Measurements from ENCODE around the gene SH3TC1.
A peak's percentile ranks its signal among the peaks of the same experiment; 100 is the strongest.

The SH3TC1 gene

DNA sequence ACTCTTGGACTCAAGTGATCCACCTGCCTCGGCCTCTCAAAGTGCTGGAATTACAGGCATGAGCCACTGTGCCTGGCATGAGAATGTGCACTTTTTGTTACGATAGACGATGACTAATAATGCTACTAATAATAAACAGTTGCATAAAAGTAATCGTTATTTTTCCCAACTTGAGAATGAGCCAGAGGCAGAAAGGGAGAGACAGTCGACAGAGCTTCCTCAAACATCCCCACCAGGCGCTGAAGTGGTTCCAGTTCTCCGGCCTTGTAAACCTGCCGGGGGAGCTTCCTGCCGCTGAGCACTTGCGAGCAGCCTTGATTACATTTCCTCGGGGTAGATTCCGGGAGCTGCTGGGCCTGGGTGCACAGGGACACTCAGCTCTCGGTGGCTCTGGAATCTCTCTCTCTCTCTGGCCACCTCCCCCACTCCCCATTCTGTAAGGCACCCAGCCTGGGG, 61.6 kb downstream of the SH3TC1 start:
- DNase-seq (ENCODE audit: low read depth in 2 of 2): no peak

DNA sequence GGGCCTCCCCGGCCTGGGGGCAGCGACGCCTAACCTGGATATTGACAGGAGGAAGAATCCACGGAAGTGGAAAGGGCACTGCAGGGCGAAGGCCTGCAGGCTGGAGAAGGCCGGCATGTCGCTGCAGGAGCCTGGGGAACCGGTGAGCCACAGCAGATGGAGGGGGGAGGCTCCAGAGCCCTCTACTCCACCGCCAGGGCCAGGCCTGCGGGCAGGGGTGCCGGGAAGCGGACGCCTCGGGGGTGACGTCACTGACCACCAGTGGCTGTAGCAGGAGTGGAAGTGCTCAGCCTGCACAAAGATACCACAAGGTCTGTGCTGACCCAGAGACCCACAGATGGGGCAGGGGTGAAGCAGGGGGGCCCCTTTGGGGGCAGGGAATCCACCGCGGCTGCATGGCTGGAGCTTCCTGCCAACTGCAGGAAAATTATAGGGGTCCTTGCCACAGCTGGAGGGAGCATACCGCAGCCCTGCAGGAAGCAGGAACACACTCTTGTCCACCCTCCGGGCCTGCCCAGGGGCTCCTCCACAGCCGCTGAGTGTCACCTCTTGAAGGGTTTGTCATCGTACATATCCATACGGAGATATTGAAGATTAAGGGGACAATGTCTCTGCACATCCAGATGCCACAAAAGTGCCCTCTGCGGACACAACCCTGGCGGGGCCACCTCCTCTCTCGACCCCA, 62.9 kb downstream of the SH3TC1 start:
- DNase-seq (ENCODE audit: low read depth in 2 of 2): no peak

DNA sequence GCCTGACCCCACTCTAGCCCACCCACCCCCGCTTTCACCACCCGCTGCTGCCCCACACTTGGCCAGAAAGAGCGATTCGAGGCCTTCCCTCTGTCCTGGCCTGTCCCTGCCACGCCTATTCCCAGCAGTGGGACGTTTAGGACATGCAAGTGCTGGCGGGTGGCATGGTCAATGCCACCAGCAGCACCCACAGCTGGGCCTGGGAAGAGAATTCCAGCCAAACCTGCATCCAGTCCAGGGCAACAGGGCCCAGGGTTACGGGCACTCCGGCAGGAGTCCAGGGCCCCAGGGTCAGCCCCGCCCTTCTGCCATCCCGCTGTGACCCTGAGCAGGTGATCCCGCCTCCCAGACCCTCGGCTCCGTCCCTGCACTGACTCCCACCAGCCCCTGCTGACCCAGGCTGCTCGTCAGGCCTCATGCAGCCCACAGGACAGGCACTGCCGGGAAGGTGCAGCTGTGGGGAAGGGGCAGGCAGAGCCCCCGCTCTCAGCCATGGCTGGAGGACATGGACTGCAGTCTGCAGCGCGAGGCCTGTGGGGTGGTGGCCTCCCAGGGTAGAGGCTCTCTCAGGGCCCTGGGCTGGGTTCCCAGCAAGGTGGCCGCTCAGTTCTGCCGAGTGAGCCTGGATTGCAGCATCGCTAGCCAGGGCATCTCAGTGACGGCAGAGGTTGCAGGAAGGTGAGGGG, 63.7 kb downstream of the SH3TC1 start:
- DNase-seq (ENCODE audit: low read depth in 2 of 2): no peak

DNA sequence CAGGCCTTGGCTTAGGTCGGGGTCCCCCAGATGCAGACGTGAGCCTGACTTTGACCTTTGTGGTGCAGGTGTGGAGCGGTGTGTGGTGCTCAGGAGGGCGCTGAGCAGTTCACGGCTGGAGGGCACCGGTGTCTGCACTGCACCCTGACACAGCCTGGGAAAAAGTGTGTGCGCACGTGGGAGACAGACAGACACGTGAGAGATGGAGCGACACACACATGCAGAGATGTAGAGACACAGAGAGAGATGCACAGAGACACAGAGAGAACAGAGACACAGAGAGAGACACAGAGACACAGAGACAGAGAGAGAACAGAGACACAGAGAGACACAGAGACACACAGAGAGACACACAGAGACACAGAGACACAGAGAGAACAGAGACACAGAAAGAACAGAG, 64.3 kb downstream of the SH3TC1 start:
- no peak for DNase-seq (ENCODE audit: low read depth in 2 of 2)

DNA sequence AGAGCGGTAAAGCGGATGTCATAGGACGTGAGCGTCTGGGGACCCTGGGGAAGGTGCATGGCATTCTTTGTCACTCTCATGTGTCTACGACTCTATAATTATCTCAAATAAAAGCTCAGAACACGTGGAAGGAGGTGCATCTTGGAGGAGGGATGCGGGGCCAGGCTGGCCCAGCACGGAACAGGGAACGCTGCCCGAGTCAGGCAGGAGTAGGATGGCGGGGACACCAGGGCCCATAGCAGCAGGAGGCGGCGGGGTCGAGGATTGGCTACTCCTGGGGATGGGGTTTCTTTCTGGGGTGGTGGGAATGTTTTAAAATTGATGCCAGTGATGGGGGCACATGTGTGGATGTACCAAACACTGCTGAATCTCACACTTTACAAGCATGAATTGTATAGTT, 65.0 kb downstream of the SH3TC1 start:
- DNase-seq (ENCODE audit: low read depth in 2 of 2): no peak

DNA sequence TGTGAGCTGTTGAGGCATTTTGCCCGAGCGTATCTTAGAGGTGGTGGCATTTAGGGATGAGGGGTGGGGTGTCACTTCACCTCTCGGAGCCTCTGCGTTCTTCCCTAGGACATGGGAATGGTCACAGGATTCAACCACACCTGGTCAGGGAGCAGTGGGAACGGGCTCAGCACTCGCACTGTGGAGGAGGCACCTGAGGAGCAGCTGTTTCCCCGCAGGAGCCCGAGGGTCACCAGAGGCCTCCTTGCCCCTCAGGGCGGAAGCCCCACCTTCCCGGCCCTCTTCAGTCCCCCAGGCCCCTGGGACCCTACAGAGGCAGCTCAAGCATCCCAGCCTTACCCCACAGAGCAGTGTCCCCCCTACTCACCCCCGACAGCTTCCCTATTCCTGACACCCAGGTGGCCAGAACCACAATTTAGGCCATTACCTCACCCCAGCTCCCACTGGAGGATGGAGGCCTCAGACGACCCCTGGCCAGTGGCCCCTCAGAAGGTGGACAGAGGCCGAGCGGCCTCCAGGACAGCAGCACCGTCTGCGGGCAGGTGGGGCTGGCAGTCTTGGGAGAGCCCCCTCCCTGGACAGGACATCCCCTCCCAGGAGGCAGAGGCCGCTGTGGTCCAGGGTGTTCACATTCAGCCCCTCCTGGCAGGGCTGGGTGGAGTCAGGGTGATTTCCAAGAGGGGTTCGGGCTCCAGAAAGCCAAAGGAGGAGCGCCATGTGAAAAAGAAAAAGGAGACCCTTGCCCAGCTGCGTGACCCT, 66.3 kb downstream of the SH3TC1 start:
- DNase-seq (ENCODE audit: low read depth in 2 of 2): no peak

DNA sequence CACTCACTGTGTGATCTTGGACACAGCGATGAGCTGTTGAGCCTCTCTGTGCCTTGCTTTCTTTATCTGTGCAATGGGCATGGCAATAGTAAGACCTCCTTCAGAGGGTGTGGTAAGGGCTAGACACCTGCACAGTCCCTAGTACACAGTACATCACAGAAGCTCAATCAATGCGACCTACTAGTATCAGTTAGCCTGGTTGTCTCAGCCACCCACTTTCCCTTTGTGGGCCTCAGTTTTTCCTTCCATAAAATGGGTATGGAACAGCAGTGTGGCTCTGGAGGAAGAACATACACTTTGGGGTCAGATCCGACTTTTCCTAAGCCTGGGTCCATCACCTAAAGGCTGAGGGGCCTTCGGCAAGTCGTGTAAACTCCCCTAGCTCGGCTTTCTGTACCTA, 67.0 kb downstream of the SH3TC1 start:
- DNase-seq (ENCODE audit: low read depth in 2 of 2): no peak

DNA sequence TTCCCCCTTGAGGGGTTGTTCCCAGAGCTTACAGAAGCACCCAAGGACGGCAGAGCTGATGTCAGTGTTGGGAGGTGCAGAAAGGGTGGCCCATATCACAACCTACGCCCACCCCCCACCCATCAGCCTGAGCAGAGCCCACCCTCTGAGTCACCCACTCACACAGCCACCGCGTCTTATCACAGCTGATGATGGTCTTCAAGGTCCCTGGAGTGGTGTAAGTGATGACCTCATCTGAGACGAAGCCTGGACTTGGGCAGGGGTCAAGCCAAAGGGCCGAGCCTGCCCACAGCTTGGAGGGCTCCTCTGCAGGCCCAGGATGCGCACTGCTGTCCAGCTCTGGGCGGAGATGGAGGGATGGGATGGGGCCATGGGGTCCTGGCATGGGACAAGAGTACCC, 67.4 kb downstream of the SH3TC1 start:
- no peak for DNase-seq (ENCODE audit: low read depth in 2 of 2)

DNA sequence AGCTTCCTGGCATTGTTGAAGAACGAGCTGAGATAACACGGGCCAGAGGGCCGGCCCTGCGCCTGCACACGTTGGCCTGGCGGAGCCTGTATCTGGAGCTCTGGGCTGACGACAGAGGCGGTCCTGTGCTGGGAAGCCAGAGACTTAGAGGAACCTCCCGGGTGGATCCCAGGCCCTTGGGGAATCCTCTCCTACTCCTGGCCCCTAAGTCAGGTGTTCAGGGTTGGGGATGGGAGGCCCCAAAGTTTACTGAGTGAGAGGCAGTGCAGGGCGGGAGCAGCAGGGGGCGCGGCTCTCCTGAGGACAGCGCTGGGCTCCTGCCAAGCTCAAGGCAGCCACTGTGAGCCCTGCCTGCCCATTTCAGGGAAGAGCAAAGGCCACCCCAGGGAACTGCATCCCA, 68.0 kb downstream of the SH3TC1 start:
- peak; percentile 11 to 23 for DNase-seq (ENCODE audit: low read depth in 2 of 2)

DNA sequence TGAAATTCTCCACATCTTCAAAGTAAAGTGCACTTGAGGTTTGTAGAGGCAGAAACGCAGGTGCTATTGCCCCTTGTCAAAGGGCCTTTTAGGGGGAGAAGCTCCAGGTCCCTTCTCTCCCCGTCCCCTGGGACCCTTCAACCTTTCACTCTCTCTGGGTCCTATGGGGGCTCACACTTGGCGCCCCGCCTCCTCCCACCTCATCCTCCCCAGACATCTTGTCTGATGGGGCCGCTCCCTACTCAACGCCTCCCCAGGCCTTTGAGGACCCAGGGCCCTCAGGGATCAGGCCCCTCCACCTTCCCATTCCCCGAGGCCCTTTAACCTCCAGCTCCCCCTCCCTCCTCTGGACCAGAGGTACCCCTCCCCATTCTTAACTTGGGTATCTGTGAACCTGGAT, 69.1 kb downstream of the SH3TC1 start:
- no peak for DNase-seq (ENCODE audit: low read depth in 2 of 2)

DNA sequence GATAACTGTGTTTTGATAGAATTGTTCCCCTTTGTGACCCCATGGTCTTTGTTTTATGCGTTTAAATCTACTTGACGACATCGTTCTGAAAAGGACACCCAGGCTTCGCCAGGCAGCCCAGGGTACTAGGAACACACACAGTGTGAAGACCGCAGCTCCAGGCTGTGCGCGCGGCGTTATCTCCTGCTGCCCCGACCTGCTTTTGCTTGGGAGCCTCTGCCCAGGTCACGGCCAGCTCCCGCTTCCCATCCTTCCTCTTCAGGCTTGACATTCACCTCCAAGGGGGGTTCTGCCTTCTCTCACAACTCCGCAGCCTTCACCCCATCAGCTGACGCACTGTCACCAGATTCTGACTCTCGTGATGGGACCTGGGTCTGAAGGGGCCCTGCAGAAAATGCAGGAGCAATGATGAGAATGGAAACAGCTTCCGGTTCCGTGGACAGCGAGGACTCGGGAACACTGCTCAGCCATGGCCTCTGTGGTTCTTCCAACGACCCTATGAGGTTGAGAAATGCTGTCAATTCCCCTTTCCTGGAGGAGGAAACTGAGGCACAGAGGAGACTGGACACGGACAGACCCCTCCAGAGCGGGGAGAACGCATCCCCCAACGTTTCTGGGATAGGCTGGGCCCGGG, 69.9 kb downstream of the SH3TC1 start:
- DNase-seq (ENCODE audit: low read depth in 2 of 2): no peak

DNA sequence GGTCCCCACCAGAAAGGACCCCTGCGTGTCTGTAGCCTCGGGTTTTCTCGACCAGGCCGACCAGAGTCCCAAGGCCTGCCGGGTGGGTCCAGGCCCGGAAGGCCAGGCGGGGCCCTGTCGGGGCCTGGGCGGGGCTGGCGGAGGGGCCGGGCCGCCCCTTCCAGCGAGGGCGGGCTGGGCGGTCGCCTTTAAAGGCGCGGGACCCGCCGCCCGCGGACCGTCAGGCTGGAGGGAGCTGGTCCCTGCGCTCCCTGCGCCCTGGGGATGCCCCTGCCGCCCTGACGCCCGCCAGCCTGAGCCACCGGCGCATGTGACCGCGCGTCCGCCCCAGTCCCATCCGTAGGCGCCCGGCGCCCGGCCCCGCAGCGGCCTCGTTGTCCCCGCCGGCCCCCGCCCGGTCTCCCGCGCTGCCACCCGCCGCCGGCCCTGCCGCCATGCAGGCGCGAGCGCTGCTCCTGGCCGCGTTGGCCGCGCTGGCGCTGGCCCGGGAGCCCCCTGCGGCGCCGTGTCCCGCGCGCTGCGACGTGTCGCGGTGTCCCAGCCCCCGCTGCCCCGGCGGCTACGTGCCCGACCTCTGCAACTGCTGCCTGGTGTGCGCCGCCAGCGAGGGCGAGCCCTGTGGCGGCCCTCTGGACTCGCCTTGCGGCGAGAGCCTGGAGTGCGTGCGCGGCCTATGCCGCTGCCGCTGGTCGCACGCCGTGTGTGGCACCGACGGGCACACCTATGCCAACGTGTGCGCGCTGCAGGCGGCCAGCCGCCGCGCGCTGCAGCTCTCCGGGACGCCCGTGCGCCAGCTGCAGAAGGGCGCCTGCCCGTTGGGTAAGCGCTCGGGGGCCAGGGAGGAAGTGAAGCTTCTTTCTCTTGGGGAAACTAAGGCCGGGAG, 70.7 kb downstream of the SH3TC1 start, which contains the start of gene HTRA3:
TSS of gene HTRA3 (plus strand) at position 220 of the 883 bp plus-strand sequence. CDS start at position 435, 215 bp downstream.
- no peak for DNase-seq (ENCODE audit: low read depth in 2 of 2)

DNA sequence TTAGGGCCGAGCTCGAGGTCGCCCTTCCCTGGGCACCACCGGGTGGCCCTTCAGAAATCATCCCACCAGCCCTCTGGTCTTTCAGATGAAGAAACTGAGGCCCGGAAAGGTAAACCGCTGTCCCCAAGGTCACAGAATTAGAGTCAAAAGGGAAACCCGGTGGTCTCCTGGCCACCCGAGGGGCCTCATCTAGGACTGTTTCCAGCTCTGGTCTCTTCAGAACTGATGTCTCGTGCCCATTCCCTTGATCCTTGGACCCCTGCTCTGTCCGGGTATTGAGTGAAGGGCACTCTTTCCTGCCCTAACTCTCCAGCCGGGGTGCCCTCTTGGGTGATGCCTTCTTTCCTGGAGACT, 71.3 kb downstream of the SH3TC1 start:
- no peak for DNase-seq (ENCODE audit: low read depth in 2 of 2)

DNA sequence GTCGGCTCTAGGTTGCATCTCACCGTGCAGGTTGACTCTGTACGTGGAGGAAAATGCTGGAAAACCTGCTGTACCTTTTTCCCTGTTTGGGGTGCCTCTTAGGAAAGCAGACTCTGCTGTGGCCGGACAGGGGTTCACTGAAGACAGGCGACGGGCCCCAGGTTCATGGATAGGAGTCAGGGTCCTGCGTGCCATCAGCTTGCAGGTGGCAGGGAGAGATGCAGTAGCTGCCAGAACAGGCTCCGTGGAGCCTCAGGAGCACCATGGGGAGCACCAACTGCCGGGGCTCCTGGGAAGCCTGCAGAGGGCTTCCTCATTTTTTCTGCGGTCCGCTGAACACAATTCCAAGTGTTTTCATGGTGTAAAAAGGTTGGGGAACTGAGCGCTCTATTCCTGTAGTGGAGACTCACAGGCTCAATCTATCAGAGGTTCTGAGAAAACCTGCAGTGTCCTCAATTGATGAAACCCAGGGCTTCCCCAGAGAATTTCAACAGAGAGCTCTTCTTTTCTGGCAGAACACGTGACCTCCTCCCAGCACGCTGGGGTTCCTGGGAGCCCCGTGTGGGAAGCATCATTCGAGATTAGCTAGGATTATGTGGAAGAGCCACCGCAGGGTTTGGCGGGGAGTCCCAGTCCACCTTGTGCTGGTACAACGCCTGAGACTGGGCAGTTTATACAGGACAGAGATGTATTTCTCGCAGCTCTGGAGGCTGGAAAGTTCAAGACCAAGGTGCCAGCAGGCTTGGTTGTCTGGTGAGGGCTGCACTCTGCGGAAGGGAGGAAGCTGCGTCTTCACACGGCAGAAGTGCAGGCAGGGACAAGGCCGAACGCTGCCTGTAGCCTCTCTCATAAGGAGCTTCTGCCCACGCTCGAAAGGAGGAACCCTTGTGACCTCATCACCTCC, 72.1 kb downstream of the SH3TC1 start:
- no peak for DNase-seq (ENCODE audit: low read depth in 2 of 2)

DNA sequence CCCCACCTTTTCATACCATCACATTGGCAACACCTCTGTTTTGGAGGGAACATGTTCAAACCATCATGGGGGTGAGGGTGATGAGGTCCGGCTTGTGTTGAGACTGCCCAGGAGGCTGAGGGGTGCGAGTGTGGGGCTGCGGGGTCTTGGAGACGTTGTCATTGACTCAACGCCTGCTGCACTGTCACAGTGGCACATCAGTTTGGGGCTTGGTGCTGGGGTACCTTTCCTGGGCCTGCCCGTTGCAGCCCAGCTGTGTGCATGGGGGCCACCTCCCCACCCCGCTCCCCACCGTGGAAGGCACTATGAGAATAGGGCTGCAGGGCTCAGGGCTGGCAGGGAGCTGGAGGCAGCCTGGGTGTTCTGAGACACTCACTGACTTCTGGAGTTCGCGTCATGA, 72.7 kb downstream of the SH3TC1 start:
- DNase-seq (ENCODE audit: low read depth in 2 of 2): no peak

DNA sequence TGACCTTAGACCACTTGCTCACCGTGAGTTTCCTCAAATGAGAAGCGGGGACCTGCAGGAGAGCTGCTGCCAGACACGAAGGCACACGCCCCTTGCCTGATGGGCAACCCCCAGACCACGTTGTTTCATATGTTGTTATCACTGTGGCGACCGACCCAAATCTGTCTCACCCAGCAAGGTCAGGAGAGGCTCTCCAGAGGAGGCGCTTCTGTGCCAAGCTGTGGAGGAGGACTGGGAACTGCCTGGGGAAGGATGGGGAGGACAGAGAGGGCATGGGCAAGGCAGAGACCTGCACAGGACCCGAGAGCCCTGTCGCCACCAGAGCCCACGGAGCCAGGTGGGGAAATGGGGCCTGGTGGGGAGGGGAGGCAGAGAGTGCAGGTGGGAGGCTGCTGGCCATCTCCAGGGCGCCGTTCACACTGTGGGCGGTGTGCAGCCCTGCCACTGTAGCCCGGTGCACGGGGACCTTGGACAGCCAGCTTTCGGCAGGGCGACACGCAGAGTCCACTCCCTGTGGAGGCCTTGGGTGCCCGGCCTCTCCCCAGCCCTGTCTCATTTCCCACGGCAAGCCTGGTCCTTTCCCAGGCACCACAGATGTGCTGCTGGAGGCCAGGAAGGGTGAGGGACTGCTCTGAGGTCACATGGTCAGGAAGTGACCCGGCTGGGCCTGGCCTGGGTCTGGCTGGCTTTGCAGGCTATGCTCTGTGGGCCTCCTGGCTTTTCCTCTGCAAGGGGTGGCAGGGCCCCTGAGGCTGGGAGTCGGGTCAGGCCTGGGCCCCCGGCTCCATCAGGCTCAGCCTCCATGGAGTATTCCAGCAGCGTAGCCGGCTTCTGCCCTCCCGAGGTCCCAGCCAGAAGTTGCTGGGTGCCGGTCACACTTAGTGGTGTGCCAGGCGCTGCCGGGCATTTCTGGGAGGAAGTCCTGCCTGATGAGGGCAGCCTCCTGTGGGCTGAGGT, 73.7 kb downstream of the SH3TC1 start:
- no peak for DNase-seq (ENCODE audit: low read depth in 2 of 2)

DNA sequence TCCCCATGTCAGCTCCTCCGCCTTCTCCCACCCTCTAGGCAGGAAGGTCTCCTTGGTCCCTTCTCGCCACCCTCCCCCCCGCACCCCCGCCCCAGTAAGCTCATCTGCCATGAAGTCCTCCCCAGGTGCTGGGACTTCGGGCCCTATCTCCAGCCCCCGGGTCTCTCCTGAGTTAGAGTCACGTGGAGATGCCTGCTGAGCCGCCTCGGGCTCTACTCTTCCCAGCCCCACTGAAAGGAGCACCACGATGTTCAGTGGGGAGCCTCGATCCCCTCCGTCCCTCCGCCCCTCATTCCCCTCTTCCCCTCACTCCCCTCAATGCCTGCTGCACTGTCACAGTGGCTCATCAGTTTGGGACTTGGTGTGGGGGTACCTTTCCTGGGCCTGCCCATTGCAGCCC, 74.4 kb downstream of the SH3TC1 start:
- DNase-seq (ENCODE audit: low read depth in 2 of 2): no peak

DNA sequence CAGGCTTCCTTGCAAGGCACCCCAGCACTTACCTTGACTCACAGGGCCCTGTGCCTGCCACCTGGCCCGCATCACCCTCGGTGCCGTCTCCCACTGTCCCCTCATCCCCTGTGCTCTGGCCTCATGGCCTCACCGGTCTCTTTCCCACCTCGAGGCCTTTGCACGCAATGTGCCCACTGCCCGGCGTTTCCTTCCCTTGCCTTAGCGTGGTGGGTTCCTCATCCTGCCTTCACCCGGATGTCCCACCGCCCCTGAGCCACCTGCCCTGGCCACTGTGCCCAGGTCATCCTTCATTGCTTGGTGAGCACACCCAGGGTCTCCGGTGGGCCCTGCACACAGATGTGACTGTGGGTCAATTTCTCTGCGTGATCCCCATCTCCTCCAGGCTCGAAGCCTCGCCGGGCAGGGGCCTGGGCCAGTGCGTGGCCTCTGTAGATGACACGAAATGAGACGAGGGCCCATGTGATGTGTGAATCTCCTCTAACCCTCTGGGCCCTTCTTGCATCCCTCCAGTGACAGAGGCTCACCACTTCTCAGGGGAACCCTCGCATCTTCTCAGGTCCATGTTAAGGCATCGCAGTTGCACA, 75.1 kb downstream of the SH3TC1 start:
- DNase-seq (ENCODE audit: low read depth in 2 of 2): no peak
